ENCODE results near the gene KLF12. TPM values are rescaled to one million over a fixed set of nuclear protein-coding genes. Genes with fewer than 3 reads are reported as not detected.

KLF12 gene
- total RNA-seq, 1 donor = 43.4 TPM

GRCh38 chr13:74136084-74136658 is 2.0 kb upstream of the KLF12 start:
- peak overlapping the region; percentile 92 for H3K4me2 ChIP-seq (ENCODE audit: insufficient read depth, low read length)
- DNase-seq (ENCODE audit: insufficient read length, low spot score, missing footprints) = peak; percentile 94
- H3K27ac ChIP-seq (ENCODE audit: low read depth, low read length) = peak overlapping the region; percentile 97
- no peaks in the 10 kb centered on the region for H3K27me3 ChIP-seq (ENCODE audit: insufficient read depth, low read length)
- H3K36me3 ChIP-seq (ENCODE audit: insufficient read depth, low read length) = no peaks in the 10 kb centered on the region
- peak overlapping the region; percentile 85 for H3K4me3 ChIP-seq (ENCODE audit: insufficient read depth, low read length)
- H4K20me1 ChIP-seq (ENCODE audit: insufficient read depth, low read length) = no peaks in the 10 kb centered on the region
- H3K4me1 ChIP-seq (ENCODE audit: insufficient read depth, low read length) = peaks cover 13% of the 10 kb centered on the region
- H3K79me2 ChIP-seq (ENCODE audit: insufficient read depth, low read length) = peaks cover 26% of the 10 kb centered on the region
- peak overlapping the region; percentile 87 for H2AFZ ChIP-seq (ENCODE audit: low read length)
- TF ChIP-seq CTCF (IDR thresholded peaks at IDR 0.05; ENCODE audit: extremely low read depth, low read depth, low read length) = no peak
- no peaks in the 10 kb centered on the region for H3K9me3 ChIP-seq (ENCODE audit: low read depth, low read length)

DNA sequence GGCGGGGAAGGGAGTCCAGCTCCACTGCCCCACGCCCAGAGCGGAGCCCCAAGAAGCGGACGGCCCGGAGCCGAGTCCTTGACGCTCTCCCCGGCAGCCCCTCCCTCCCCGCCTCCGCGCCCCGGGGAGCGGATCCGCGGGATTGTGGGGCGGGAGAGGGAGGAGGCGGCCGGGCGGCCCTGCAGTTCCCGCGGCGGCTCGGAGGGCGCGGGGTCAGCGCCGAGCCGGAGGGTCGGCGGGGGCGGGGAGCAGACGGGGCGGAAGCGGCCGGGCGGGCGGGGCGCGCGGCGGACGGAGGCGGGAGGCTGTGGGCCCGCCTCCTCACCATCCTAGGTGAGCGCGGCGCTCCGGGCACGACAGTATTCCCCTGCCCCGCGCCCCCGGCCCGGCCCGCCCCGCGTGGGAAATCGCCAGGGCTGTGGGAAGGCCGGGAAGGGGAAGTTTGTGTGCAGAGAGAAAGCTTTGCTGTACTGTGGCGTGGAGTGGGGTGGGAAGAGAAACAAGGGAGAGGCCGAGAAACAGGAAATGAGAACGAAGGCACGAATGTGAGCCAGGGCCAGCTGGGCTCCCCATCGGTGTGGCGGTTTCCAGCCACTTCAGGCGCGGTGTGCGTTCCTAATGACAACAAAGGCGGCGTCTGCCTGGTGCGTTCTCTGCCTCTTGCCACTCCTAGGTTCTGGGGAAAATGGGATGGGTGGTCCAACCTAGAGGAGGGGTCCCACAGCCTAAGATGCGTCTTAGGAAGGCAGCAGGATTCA is 1.3 kb upstream of the KLF12 start:
- Histone ChIP-seq H3K4me3 (ENCODE audit: insufficient read depth, low read length) (peak overlapping the region; percentile 85), H4K20me1 (ENCODE audit: insufficient read depth, low read length) (no peaks in the 10 kb centered on the region), H3K79me2 (ENCODE audit: insufficient read depth, low read length) (peaks cover 32% of the 10 kb centered on the region), H3K9me3 (ENCODE audit: low read depth, low read length) (no peaks in the 10 kb centered on the region), H3K4me1 (ENCODE audit: insufficient read depth, low read length) (peaks cover 19% of the 10 kb centered on the region), H3K36me3 (ENCODE audit: insufficient read depth, low read length) (no peaks in the 10 kb centered on the region), H2AFZ (ENCODE audit: low read length) (peak overlapping the region; percentile 87), H3K27ac (ENCODE audit: low read depth, low read length) (peak overlapping the region; percentile 97), H3K4me2 (ENCODE audit: insufficient read depth, low read length) (peak overlapping the region; percentile 92), H3K27me3 (ENCODE audit: insufficient read depth, low read length) (no peaks in the 10 kb centered on the region)
- DNase-seq (ENCODE audit: insufficient read length, low spot score, missing footprints) = peak; percentile 93
- TF ChIP-seq CTCF (IDR thresholded peaks at IDR 0.05; ENCODE audit: extremely low read depth, low read depth, low read length) = no peak

DNA sequence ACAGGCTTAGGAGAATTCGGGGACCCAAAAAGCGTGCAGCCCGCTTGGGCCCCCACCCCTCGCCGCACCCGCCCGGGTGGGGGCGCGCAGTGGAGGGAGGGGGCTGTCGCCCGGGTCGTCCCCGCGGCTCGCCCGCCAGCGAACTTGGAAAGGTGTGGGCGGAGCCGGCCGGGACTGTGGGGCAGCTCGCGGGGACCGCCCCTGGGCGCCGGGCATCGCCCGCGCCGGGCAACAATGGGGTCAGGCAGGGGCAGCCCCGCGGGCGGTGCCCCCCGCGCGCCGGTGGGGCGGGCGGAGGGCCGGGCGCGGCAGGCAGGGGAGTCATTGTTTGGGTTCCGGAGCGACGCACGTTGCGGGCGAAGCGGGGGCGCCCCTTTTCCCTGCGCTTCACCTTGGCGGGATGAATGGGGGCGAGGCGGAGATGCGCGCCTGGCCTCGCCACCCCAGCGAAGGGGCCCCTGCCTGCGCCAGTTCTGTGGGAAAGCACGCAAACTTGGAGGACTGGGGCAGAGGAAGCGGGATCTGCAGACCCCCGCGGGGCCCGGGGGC is 647 bp upstream of the KLF12 start:
- H3K27me3 ChIP-seq (ENCODE audit: insufficient read depth, low read length) = no peaks in the 10 kb centered on the region
- no peaks in the 10 kb centered on the region for H3K36me3 ChIP-seq (ENCODE audit: insufficient read depth, low read length)
- peak overlapping the region; percentile 79 for H3K4me2 ChIP-seq (ENCODE audit: insufficient read depth, low read length)
- no peaks in the 10 kb centered on the region for H3K9me3 ChIP-seq (ENCODE audit: low read depth, low read length)
- peaks cover 26% of the 10 kb centered on the region for H3K4me1 ChIP-seq (ENCODE audit: insufficient read depth, low read length)
- TF ChIP-seq CTCF (IDR thresholded peaks at IDR 0.05; ENCODE audit: extremely low read depth, low read depth, low read length) = no peak
- H3K4me3 ChIP-seq (ENCODE audit: insufficient read depth, low read length) = peak overlapping the region; percentile 85
- H3K79me2 ChIP-seq (ENCODE audit: insufficient read depth, low read length) = peaks cover 39% of the 10 kb centered on the region
- H4K20me1 ChIP-seq (ENCODE audit: insufficient read depth, low read length) = no peaks in the 10 kb centered on the region
- peak overlapping the region; percentile 58 for H2AFZ ChIP-seq (ENCODE audit: low read length)
- DNase-seq (ENCODE audit: insufficient read length, low spot score, missing footprints) = peak; percentile 86
- H3K27ac ChIP-seq (ENCODE audit: low read depth, low read length) = peak overlapping the region; percentile 85

- H3K4me2 ChIP-seq (ENCODE audit: insufficient read depth, low read length) = peak overlapping the region; percentile 85
- H4K20me1 ChIP-seq (ENCODE audit: insufficient read depth, low read length) = no peaks in the 10 kb centered on the region
- H3K27me3 ChIP-seq (ENCODE audit: insufficient read depth, low read length) = no peaks in the 10 kb centered on the region
- H2AFZ ChIP-seq (ENCODE audit: low read length) = no peak overlapping the region
- H3K36me3 ChIP-seq (ENCODE audit: insufficient read depth, low read length) = no peaks in the 10 kb centered on the region
- H3K79me2 ChIP-seq (ENCODE audit: insufficient read depth, low read length) = peaks cover 50% of the 10 kb centered on the region
- DNase-seq (ENCODE audit: insufficient read length, low spot score, missing footprints) = peak; percentile 94
- no peak for TF ChIP-seq CTCF (IDR thresholded peaks at IDR 0.05; ENCODE audit: extremely low read depth, low read depth, low read length)
- peaks cover 37% of the 10 kb centered on the region for H3K4me1 ChIP-seq (ENCODE audit: insufficient read depth, low read length)
- H3K27ac ChIP-seq (ENCODE audit: low read depth, low read length) = peak overlapping the region; percentile 99
- peak overlapping the region; percentile 85 for H3K4me3 ChIP-seq (ENCODE audit: insufficient read depth, low read length)
- H3K9me3 ChIP-seq (ENCODE audit: low read depth, low read length) = no peaks in the 10 kb centered on the region
These were observed 475 bp downstream of the KLF12 start for GRCh38 chr13:74133657-74134201.
